Measurements from ENCODE around the gene MTG2. TPM values are rescaled to one million over a fixed set of nuclear protein-coding genes. Genes with fewer than 3 reads are reported as not detected.

Gene MTG2
- total RNA-seq, 2 donors from 2014 or later = 28.0 to 41.8 TPM

- H3K27ac ChIP-seq = no peak overlapping the region
- no peaks in the 10 kb centered on the region for H3K27me3 ChIP-seq (replicated peaks; ENCODE audit: insufficient read depth)
- DNase-seq (ENCODE audit: low spot score) (no peak), ATAC-seq (ENCODE audit: insufficient number of reproducible peaks, low FRiP score, low read depth) (no peak)
- peaks cover 0 to 4% of the 10 kb centered on the region in 2 donors for H3K4me1 ChIP-seq (ENCODE audit: control insufficient read depth in 1 of 2, low read depth in 2 of 2)
- no peak for TF ChIP-seq CTCF (IDR thresholded peaks at IDR 0.05)
- H3K36me3 ChIP-seq = peaks cover 42% of the 10 kb centered on the region
- no peak overlapping the region for H3K4me3 ChIP-seq
- H3K9me3 ChIP-seq = no peaks in the 10 kb centered on the region
Observed at GRCh38 chr20:62200491-62201172, 17.8 kb downstream of the MTG2 start.

GRCh38 chr20:62201173-62202082, 18.6 kb downstream of the MTG2 start:
- H3K36me3 ChIP-seq = peaks cover 34% of the 10 kb centered on the region
- TF ChIP-seq CTCF (IDR thresholded peaks at IDR 0.05) = no peak
- no peak for ATAC-seq (ENCODE audit: insufficient number of reproducible peaks, low FRiP score, low read depth)

GRCh38 chr20:62202083-62202395, 19.2 kb downstream of the MTG2 start:
- Histone ChIP-seq H3K27ac (no peak overlapping the region), H3K36me3 (peaks cover 33% of the 10 kb centered on the region), H3K27me3 (replicated peaks; ENCODE audit: insufficient read depth) (no peaks in the 10 kb centered on the region), H3K4me3 (no peak overlapping the region), H3K4me1 (ENCODE audit: control insufficient read depth in 1 of 2, low read depth in 2 of 2) (peaks cover 0 to 4% of the 10 kb centered on the region in 2 donors), H3K9me3 (no peaks in the 10 kb centered on the region)
- DNase-seq (ENCODE audit: low spot score) (no peak), ATAC-seq (ENCODE audit: insufficient number of reproducible peaks, low FRiP score, low read depth) (no peak)
- TF ChIP-seq CTCF (IDR thresholded peaks at IDR 0.05) = no peak

More at GRCh38 chr20:62201173-62202082, 18.6 kb downstream of the MTG2 start:
- no peak overlapping the region for H3K4me3 ChIP-seq
- H3K9me3 ChIP-seq = no peaks in the 10 kb centered on the region
- DNase-seq (ENCODE audit: low spot score) = no peak
- H3K4me1 ChIP-seq (ENCODE audit: control insufficient read depth in 1 of 2, low read depth in 2 of 2) = peaks cover 0 to 4% of the 10 kb centered on the region in 2 donors
- no peak overlapping the region for H3K27ac ChIP-seq
- H3K27me3 ChIP-seq (replicated peaks; ENCODE audit: insufficient read depth) = no peaks in the 10 kb centered on the region

GRCh38 chr20:62202676-62203377, 20.0 kb downstream of the MTG2 start:
- TF ChIP-seq CTCF (IDR thresholded peaks at IDR 0.05) = no peak
- Histone ChIP-seq H3K27me3 (replicated peaks; ENCODE audit: insufficient read depth) (no peaks in the 10 kb centered on the region), H3K9me3 (no peaks in the 10 kb centered on the region), H3K36me3 (peaks cover 30% of the 10 kb centered on the region), H3K4me3 (no peak overlapping the region), H3K27ac (no peak overlapping the region), H3K4me1 (ENCODE audit: control insufficient read depth in 1 of 2, low read depth in 2 of 2) (peaks cover 0 to 4% of the 10 kb centered on the region in 2 donors)
- ATAC-seq (ENCODE audit: insufficient number of reproducible peaks, low FRiP score, low read depth) (no peak), DNase-seq (ENCODE audit: low spot score) (no peak)

All from thoracic aorta (tissue), 2 donors.